ENCODE data around the gene GRB14.
"Not testable (repeated sequence)": the region's sequence is repeated elsewhere in the genome, so short reads cannot be mapped to it uniquely, and the experiment has no call there.

GRB14 gene
- long read RNA-seq, donor 1, transcript GRB14-201 (14 exons, 2,382 nt) = major isoform, 5 of 25 reads
- long read RNA-seq, donor 1, partial matches to known transcripts = 20 of 25 reads
- long read RNA-seq, donor 1, other reads (novel, unspliced or antisense) = 0 of 25 reads
- long read RNA-seq, donor 2, partial matches to known transcripts = 0 of 3 reads
- long read RNA-seq, donor 2, other reads (novel, unspliced or antisense) = 0 of 3 reads
- long read RNA-seq, donor 3, partial matches to known transcripts = 5 of 6 reads
- long read RNA-seq, donor 3, other reads (novel, unspliced or antisense) = 0 of 6 reads
- long read RNA-seq, donor 4, partial matches to known transcripts = 22 of 25 reads
- long read RNA-seq, donor 4, other reads (novel, unspliced or antisense) = 0 of 25 reads
- long read RNA-seq, donor 5, partial matches to known transcripts = 14 of 19 reads
- long read RNA-seq, donor 5, other reads (novel, unspliced or antisense) = 0 of 19 reads
- long read RNA-seq, donor 6, transcript GRB14-201 (14 exons, 2,382 nt) = major isoform, 5 of 6 reads
- long read RNA-seq, donor 6, partial matches to known transcripts = 0 of 6 reads
- long read RNA-seq, donor 6, other reads (novel, unspliced or antisense) = 0 of 6 reads
- long read RNA-seq, donor 7, partial matches to known transcripts = 6 of 8 reads
- long read RNA-seq, donor 7, other reads (novel, unspliced or antisense) = 0 of 8 reads
- long read RNA-seq, donor 8, partial matches to known transcripts = 14 of 16 reads
- long read RNA-seq, donor 8, other reads (novel, unspliced or antisense) = 0 of 16 reads

- DNase-seq = peak; percentile 88
These were observed at the start of gene GRB14 for GRCh38 chr2:164620873-164621763. GRB14 (minus strand) TSS chr2:164621482; CDS start chr2:164621309, 173 bp downstream.

GRCh38 chr2:164669291-164669690 lies 48.0 kb upstream of the GRB14 start:
- no peak for DNase-seq

- no peak for DNase-seq
These were observed 46.3 kb upstream of the GRB14 start for GRCh38 chr2:164667566-164667965.

- no peak for DNase-seq
These were observed 42.8 kb upstream of the GRB14 start for GRCh38 chr2:164664070-164664469.

GRCh38 chr2:164662868-164663631 lies 41.8 kb upstream of the GRB14 start:
- no peak for DNase-seq

GRCh38 chr2:164662066-164662465 lies 40.8 kb upstream of the GRB14 start:
- DNase-seq = no peak

GRCh38 chr2:164661349-164661748 lies 40.1 kb upstream of the GRB14 start:
- no peak for DNase-seq

- DNase-seq = no peak
These were observed 35.8 kb upstream of the GRB14 start for GRCh38 chr2:164657129-164657528.

- no peak for DNase-seq
These were observed 34.5 kb upstream of the GRB14 start for GRCh38 chr2:164655750-164656149.

GRCh38 chr2:164655336-164655735 lies 34.1 kb upstream of the GRB14 start:
- no peak for DNase-seq

GRCh38 chr2:164651361-164651760 lies 30.1 kb upstream of the GRB14 start:
- no peak for DNase-seq

- no peak for DNase-seq
These were observed 22.9 kb upstream of the GRB14 start for GRCh38 chr2:164644036-164644700.

GRCh38 chr2:164642946-164643555 lies 21.8 kb upstream of the GRB14 start:
- DNase-seq = no peak

- DNase-seq = no peak
These were observed 21.0 kb upstream of the GRB14 start for GRCh38 chr2:164642268-164642667.

GRCh38 chr2:164628319-164628718 lies 7.0 kb upstream of the GRB14 start:
- DNase-seq = not testable (repeated sequence)

GRCh38 chr2:164625378-164625971 lies 4.2 kb upstream of the GRB14 start:
- DNase-seq = no peak

GRCh38 chr2:164624316-164624715 lies 3.0 kb upstream of the GRB14 start:
- no peak for DNase-seq

GRCh38 chr2:164622338-164623106 lies 1.2 kb upstream of the GRB14 start:
- no peak for DNase-seq

GRCh38 chr2:164621764-164622105 lies 453 bp upstream of the GRB14 start:
- DNase-seq = peak; percentile 68

- no peak for DNase-seq
These were observed 825 bp downstream of the GRB14 start for GRCh38 chr2:164620457-164620856.
